AG04450 (cell line): ENCODE data around the gene MPHOSPH6. TPM values are rescaled to one million over a fixed set of nuclear protein-coding genes. Genes with fewer than 3 reads are reported as not detected.
A peak's percentile ranks its signal among the peaks of the same experiment; 100 is the strongest.

ENCODE experiments used
- CTCF ChIA-PET: fragments of 300-600, 350-600 bp; formaldehyde crosslinking; extraction: SDS; loops from one replicate; lab custom pipeline; 2022; ENCODE audit warnings: antibody characterized with exemption, inconsistent platforms; lab: Charles Lee
- POLR2A ChIA-PET: fragments of 350-600 bp; formaldehyde crosslinking; extraction: SDS; loops from one replicate; lab custom pipeline; 2021; ENCODE audit warnings: antibody characterized with exemption, inconsistent platforms; lab: Yijun Ruan, JAX
- DNase-seq: peaks from one replicate; pipeline ENCODE4 v3.0.0-alpha.2; 2011; ENCODE audit warnings: low read depth, low spot score
- H3K27ac ChIP-seq: one replicate; pipeline ENCODE4 v1.5.1; 2012; ENCODE audit warnings: low read depth, low read length, control low read depth
- H3K27me3 ChIP-seq: one replicate; pipeline ENCODE4 v1.6.0; 2012; ENCODE audit warnings: low read length; ENCODE audit not compliant: control insufficient read depth, insufficient read depth
- H3K4me3 ChIP-seq: 2 replicates; pipeline ENCODE4 v1.5.1; 2011; ENCODE audit warnings: mild to moderate bottlenecking, low read depth, low read length, control low read depth
- H3K9me3 ChIP-seq: 2 replicates; pipeline ENCODE4 v1.5.1; 2012; ENCODE audit warnings: low read length; ENCODE audit not compliant: control insufficient read depth, insufficient read depth
- polyA plus RNA-seq: library from polyadenylated mRNA; depleted of rRNA; stranded (reverse); fragments of >200 nt; gene quantifications from 2 replicates; pipeline ENCODE4 v1.2.3, GENCODE V29; 2011
- TF ChIP-seq, protein P1 (sequence below): IDR thresholded peaks from 2 replicates; pipeline ENCODE4 v1.5.1; 2011; ENCODE audit warnings: low read depth, low read length, control low read depth, inconsistent platforms

Gene MPHOSPH6
- polyA plus RNA-seq, 1 experiment = 36.7 TPM

DNA sequence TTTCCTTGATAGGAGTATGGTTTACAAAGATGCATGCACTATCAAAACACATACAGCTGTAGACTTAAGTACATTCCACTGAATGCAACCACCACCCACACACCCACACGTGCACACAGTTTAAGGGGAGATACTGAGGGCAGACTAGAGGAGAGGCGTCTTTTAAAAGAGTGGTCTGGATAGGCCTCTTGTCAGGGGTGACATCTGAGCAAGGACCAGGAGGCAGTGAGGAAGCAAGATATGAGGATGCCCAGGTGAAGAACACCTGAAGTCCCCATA is 12.6 kb downstream of the MPHOSPH6 start:
- H3K27ac ChIP-seq = peak overlapping the region; percentile 13
- TF ChIP-seq, protein P1, sequence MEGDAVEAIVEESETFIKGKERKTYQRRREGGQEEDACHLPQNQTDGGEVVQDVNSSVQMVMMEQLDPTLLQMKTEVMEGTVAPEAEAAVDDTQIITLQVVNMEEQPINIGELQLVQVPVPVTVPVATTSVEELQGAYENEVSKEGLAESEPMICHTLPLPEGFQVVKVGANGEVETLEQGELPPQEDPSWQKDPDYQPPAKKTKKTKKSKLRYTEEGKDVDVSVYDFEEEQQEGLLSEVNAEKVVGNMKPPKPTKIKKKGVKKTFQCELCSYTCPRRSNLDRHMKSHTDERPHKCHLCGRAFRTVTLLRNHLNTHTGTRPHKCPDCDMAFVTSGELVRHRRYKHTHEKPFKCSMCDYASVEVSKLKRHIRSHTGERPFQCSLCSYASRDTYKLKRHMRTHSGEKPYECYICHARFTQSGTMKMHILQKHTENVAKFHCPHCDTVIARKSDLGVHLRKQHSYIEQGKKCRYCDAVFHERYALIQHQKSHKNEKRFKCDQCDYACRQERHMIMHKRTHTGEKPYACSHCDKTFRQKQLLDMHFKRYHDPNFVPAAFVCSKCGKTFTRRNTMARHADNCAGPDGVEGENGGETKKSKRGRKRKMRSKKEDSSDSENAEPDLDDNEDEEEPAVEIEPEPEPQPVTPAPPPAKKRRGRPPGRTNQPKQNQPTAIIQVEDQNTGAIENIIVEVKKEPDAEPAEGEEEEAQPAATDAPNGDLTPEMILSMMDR = no peak
- H3K4me3 ChIP-seq = no peak overlapping the region
- POLR2A ChIA-PET = no interaction called here
- H3K9me3 ChIP-seq = no peaks in the 10 kb centered on the region; the same call in 1 of the 2 replicates
- CTCF ChIA-PET = no interaction called here
- H3K27me3 ChIP-seq = no peaks in the 10 kb centered on the region
- no peak for DNase-seq

DNA sequence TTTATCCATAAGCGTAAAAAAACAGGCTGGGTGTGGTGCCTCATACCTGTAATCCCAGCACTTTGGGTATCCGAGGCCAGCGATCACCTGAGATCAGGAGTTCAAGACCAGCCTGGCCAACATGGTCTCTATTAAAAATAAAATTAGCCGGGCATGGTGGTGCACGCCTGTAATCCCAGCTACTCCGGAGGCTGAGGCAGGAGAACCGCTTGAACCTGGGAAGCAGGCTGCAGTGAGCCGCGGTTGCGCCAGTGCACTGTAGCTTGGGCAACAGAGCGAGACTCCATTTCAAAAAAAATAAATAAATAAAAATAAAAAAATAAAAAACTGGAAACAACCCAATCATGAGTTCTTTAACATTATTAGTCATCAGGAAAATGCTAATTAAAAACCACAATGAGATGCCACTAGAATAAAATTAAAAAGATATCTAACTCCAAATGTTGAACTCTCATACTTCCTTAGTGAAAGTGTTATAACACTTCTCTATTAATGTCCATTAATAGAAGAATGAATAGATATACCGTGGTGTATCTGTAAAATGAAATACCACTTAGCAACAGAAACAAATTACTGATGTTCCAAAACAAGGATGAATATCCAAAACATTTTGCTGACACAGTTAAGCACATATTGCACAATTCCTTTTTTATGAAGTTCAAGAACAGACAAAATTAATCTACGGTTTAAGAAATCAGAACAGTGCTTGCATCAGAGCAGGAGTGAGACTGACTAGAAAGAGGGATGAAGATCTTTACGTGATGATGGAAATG is 13.1 kb downstream of the MPHOSPH6 start:
- TF ChIP-seq, protein P1 = no peak
- DNase-seq = no peak
- POLR2A ChIA-PET = no interaction called here
- no peak overlapping the region for H3K4me3 ChIP-seq
- CTCF ChIA-PET = no interaction called here
- no peak overlapping the region for H3K27ac ChIP-seq
- H3K27me3 ChIP-seq = no peaks in the 10 kb centered on the region
- H3K9me3 ChIP-seq = no peaks in the 10 kb centered on the region; the same call in 1 of the 2 replicates

DNA sequence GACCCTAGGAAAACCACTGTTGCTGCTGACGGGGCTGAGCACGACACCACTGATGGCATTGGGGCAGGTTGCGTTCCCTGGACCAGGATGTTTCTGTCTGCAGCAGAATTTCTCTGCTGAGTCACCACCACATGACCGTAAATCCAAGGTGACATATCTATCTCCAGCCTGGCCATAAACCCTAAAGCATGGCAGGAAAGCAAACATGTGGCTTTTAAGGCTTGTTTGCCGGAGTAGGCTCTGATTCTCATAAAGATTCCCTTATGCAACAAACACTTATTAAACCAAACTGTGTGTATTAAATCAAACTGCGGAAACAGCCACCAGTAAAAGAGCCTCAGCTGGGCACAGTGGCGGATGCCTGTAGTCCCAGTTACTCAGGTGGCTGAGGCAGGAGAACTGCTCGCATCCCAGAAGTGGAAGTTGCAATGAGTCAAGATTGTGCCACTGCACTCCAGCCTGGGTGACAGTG is 17.3 kb downstream of the MPHOSPH6 start:
- POLR2A ChIA-PET = no interaction called here

DNA sequence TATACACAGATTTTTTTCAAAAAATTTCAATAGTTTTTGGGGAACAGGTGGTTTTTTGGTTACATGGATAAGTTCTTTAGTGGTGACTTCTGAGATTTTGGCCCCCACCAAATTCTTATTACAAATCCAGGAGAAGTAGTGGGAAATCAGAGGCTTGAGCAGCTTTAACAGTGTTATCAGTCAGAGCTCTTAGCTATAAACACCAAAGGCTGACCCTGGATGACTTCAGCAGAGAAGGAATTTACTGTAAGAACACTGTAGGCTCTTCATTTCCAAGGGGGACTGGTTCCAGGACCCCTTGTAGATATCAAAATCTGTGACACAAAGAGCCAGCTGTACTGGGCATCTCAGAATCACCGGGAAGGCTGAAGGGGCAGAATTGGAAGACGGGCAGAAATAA is 17.8 kb downstream of the MPHOSPH6 start:
- TF ChIP-seq, protein P1 = no peak
- no peaks in the 10 kb centered on the region for H3K27me3 ChIP-seq
- DNase-seq = peak; percentile 1
- no peak overlapping the region for H3K4me3 ChIP-seq
- no peak overlapping the region for H3K27ac ChIP-seq
- H3K9me3 ChIP-seq = no peaks in the 10 kb centered on the region; the same call in 1 of the 2 replicates
- ChIA-PET CTCF (no interaction called here), POLR2A (no interaction called here)

More for the DNA sequence above, 17.3 kb downstream of the MPHOSPH6 start:
- peak; percentile 2 for DNase-seq
- no peak overlapping the region for H3K4me3 ChIP-seq
- no peaks in the 10 kb centered on the region; the same call in 1 of the 2 replicates for H3K9me3 ChIP-seq
- no peaks in the 10 kb centered on the region for H3K27me3 ChIP-seq
- TF ChIP-seq, protein P1 = no peak
- CTCF ChIA-PET = no interaction called here
- no peak overlapping the region for H3K27ac ChIP-seq

DNA sequence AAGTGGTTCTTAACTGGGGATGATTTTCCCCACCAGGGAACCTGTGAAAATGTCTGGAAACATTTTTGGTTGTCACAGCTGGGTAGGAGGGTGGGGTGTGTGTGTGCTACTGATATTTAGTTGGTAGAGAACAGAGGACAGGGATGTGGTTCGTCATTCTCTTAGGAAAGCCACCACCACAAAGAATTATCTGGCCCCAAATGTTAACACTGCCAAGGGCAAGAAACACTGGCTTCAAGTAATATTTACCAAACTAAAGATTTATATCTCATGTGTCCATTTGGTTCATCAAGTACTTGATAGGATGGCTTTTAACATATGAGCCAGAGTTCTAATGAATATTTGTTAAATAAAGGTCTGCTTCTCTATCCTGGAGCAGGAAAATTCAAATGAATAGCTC is 19.5 kb downstream of the MPHOSPH6 start:
- DNase-seq = no peak

More for the DNA sequence above, 19.5 kb downstream of the MPHOSPH6 start:
- Histone ChIP-seq H3K27me3 (no peaks in the 10 kb centered on the region), H3K4me3 (no peak overlapping the region), H3K27ac (no peak overlapping the region), H3K9me3 (no peaks in the 10 kb centered on the region)
- POLR2A ChIA-PET = no interaction called here
- TF ChIP-seq, protein P1 = no peak
- CTCF ChIA-PET = interaction anchor here (0.7 kb wide), 1 partner anchor 80 kb away, joined by 3 read pairs; no protein-coding TSS in a partner anchor
